Putamen (tissue), 1 donor: ENCODE measurements around the gene HMOX2.

Source experiments
- DNase-seq: peaks from one replicate; pipeline ENCODE4 v3.0.0-alpha.2; 2016; ENCODE audit warnings: low spot score

Gene HMOX2

DNA sequence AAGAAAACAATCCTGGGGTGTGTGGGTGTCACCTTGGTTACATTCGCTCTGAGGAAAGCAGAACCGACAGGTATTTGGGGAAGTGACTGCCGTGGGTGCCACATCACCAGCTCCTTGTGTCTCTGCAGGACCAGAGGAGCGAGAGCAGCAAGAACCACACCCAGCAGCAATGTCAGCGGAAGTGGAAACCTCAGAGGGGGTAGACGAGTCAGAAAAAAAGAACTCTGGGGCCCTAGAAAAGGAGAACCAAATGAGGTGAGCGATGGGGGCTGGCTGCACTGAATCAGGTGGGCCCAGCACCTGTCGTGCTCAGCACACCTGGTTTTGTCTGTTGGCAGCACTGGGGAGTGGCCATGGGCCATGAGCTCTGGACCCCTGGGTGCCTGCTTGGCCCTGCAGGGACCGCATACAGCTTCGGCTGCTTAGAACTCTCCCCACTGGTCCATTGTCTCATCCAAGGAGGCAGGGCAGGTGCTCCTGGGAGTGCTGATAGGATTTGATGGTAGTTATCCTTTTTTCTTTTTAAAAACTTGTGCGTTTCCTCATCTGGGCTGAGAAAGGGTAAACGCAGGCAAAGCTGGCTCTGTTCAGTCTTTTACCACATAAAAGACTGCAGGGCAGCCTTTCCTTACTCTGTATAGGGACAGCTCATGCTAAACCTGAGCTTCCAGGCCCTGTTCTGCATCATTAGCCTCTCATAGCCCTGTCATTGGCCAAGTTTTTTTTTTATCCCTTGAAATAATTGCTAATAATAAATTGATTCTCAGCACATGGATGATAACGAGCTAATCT is 29.4 kb downstream of the HMOX2 start:
- peak; percentile 82 for DNase-seq

- peak; percentile 83 for DNase-seq
Measured at GRCh38 chr16:4506450-4506849, 30.3 kb downstream of the HMOX2 start.

GRCh38 chr16:4507588-4508345 is 31.6 kb downstream of the HMOX2 start:
- no peak for DNase-seq

DNA sequence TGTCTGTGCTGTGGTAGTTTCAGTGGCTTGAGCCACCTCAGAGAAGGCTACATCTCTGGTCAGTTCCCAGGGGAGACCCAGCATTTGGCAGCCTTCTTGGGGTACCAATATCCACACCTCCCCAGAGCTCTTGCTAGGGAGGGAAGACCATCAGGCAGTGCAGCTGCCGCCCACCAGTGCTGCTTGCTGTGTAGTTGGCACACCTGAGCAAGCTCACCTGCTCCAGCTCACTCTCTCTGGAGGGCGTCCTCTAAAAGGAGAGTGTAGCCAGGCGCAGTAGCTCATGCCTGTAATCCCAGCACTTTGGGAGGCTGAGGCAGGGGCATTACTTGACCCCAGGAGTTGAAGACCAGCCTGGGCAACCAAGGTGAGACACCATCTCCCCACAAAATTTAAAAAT is 32.6 kb downstream of the HMOX2 start:
- DNase-seq, result no peak

DNA sequence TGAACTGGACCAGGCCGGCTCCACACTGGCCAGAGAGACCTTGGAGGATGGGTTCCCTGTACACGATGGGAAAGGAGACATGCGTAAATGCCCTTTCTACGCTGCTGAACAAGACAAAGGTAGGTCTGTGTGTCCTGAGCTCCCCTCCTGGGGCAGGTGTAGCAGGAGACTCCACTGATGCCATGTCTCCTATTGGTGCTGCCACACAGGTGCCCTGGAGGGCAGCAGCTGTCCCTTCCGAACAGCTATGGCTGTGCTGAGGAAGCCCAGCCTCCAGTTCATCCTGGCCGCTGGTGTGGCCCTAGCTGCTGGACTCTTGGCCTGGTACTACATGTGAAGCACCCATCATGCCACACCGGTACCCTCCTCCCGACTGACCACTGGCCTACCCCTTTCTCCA is 33.2 kb downstream of the HMOX2 start:
- no peak for DNase-seq

DNA sequence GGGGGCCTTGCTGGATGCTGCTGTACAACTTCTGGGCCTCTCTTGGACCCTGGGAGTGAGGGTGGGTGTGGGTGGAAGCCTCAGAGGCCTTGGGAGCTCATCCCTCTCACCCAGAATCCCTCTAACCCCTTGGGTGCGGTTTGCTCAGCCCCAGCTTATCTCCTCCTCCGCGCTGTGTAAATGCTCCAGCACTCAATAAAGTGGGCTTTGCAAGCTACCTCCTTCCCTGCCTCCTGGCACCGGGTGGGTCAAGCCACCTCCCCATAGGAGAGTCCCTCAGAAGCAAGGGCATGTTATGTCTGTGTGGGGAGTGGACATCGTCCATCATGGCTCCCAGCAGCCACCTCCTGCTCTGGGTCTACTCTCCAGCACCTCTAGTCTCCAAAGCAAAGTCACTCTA is 33.9 kb downstream of the HMOX2 start:
- DNase-seq, result no peak

DNA sequence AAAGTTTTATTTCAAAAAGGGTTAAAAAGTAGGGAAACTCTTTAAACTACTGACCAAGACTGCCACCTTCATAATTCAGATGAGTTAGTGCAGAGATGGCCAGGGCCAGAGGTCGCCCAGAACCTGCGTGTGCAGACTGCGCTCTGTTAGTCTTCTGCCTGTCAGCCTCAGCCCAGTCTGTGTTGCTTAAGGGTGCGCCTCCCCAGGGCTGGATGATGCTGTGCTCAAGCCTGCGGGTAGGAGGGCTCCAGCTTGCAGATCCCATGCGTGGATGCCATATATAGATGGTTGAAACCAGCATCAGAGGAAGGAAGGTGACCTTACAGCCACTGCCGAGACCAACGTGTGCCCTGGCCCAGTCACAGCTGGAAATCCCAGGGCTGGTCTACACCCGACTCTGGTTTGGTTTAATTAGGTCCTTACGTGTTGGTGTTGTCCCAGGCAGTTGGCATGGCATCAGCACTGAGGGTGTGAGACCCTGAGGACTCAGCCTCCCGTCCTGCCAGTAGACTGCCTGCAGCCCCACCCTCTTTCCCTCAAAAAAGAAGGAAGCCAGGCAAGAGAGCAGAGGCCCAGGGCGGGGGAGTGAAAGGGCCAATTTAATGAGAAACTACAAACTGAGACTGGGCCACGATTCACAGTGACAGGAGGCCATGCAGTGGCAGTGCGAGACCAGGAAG is 34.7 kb downstream of the HMOX2 start:
- no peak for DNase-seq

GRCh38 chr16:4511441-4512082 is 35.4 kb downstream of the HMOX2 start:
- DNase-seq, result no peak

DNA sequence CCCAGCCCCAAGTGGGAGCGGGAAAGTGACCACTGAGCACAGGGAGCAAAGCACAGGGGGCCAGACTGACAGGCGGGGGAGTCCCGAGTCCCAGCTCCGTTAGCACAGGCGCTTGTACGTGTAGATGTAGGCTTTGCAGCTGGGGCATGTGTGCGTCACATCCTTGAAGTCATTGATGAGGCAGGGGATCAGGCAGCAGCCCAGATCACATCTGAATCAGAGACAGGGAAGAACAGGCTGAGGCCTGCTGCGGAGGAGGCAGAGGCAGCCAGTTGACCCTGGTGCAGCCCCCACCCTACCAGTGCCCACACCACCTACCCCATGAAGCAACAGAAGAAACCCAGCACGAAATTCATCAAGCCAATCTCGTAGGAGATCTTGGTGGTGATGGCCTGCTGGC is 36.3 kb downstream of the HMOX2 start:
- DNase-seq, result no peak

DNA sequence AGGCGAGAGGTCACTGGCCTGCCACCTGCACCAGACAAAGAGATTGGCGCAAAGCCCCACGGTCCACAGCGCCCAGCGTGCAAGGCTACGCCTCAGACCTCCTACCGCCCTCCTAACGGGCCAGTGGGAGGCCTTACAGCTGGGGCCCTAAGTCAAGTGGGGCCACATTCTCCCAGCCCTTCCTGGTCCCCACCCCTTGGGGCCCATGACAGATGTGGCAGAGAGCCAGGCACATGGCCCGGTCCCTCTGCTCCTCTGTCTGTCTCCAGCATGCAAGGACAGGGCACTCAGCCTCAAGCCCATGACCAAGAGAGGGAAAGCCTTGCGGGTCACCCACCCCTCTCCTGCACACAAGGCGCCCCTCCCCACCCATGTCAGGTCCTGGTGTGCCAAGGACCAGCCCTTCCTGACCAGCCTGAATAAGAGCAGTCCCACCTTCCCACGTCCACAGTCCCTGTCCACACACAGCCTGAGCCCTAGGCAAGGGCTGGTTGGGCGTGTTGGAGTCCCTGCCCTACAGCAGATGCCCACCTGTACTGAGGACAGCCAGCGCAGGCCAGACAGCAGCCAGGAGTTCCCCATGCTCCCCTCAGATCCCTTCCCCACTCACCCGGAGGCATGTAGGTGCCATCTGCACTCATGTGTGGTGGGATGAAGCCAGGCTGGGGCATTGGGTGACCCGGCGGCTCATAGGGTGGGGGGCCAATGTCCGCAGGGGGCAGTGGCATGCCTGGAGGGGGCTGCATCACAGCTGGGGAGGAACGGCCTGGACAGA is 37.1 kb downstream of the HMOX2 start:
- no peak for DNase-seq

- DNase-seq, result no peak
Measured at GRCh38 chr16:4513881-4514280, 37.7 kb downstream of the HMOX2 start.

- no peak for DNase-seq
Measured at GRCh38 chr16:4514606-4515005, 38.4 kb downstream of the HMOX2 start.

DNA sequence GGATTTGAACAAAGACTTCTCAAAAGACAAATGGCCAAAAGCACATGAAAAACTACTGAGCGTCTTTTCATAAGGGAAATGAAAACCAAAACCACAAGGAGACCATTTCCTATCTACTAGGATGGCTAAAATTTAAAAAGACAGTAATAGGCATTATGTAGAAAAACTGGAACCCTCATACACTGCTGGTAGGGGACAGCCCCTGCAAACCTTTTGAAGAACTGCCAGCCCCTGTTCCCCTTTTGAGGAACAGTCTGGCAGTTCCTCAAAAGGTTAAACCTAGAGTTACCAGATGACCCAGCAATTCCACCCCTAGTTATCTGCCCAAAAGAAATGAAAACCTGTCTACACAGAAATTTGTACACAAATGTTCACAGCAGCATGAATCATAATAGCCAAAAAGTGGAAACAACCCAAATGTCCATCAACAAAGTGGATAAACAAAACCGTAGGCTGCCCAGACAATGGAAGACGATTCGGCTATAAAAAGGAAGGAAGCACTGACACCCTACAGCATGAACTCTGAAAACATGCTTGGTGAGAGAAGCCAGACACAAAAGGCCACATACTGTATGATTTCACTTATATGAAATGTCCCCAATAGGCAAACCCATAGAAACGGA is 39.5 kb downstream of the HMOX2 start:
- no peak for DNase-seq

DNA sequence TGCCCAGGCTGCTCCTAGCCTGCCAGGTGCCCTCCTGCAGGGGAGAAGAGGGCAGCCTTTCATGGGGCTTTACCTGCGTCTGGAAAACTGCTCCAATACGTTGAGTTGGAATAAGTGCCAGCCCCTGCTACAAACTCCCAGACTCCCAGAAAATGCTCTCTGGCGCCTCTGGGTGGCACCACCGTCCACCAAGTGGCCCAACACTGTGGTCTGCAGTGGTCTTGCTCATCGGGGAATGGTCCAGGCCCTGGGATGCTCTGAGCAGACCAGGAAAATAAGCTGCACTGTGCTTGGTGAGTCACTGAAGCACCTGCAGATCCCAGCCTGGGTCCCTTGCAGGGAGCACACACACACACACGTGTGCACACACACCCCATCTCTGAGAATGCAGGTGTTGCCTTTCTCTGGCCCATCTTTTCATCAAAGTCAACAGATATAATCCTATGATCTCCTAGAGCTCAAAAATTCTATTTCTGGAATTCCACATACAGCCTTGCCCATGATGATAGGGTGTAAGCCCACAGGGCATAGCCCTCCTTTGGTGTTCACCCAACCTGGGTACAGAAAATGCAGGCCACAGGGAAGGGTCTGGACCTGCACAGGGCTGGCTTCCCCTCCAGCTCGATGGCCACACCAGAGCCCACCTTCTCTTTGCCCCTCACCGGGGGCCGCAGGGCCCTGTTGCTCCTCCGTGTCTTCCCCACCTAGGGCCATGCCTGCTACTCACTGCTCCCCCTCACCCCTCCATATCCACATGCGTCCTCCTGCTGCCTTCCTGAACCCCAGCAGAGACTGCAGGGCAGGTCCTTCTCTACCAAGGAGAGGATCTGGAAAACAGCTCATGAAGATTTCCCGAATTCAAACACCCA is 41.8 kb downstream of the HMOX2 start:
- DNase-seq, result no peak

- no peak for DNase-seq
Measured at GRCh38 chr16:4519274-4520058, 43.3 kb downstream of the HMOX2 start.

- DNase-seq, result no peak
Measured at GRCh38 chr16:4520913-4521312, 44.7 kb downstream of the HMOX2 start.

DNA sequence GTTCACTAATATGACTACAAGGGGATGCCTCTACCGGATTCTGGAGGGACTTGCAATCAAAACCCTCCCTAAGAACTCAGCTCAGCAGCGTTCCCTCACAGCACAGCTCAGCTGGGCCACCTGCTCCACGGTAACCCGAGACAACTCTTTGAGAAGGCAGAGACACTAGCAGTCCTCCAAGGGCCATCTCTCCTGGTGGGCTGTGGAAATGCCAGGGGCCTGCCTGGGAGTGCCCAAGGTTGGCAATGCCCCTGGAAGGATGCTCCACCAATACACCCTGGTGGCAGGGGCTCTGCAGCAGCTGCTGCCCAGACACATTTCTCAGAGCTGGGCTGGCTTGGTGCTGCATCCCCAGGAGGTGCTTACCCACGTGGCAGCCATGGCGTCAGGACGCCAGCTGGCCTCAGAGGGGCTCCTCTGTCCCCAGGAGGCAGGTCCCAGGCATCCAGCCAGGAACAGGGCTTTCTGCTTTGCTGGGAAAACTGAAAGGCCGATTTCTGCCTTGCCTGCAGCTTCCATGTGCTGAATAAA is 45.9 kb downstream of the HMOX2 start:
- DNase-seq, result peak; percentile 79

DNA sequence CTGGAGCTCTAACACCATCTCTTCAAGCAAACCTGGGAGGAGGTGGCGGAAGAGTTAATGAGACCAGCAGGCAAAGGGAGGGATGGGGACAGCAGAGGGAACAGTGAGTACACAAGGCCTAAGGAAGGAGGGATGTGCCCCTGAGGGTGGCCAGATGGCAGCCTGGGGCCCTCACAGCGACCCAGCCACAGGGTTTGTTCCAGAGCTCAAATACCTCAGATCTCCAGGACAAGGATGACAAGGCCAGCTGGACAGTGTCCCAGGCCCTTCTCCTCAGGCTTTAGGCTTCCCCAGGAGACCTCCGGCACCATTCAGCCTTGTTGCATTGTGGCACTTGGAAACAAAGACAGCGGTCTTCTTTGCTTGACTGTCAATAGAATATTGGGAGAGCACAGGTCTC is 47.5 kb downstream of the HMOX2 start:
- DNase-seq, result no peak

DNA sequence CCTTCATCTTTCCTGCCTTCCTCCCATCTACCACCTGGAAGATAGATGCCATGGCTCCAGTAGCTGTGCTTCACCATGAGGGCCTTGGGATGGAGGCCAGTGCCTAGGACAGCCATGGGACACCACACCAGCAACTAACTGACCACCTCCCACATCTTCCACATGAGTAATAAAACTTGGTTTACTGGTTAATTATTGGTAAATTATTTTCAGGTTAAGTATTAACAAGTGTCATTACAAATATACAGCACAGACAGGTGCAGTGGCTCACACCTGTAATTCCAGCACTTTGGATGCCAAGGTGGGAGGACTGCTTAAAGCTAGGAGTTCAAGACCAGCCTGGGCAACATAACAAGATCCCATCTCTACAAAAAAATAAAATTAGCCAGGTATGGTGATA is 48.4 kb downstream of the HMOX2 start:
- no peak for DNase-seq
